UCSD-AML1 (cell line): ENCODE data around the gene GTPBP6.

Experiments
- DNase-seq: peaks from one replicate; lab custom pipeline; 2025; ENCODE audit not compliant: unreplicated experiment; lab: John Stamatoyannopoulos, UW

GTPBP6 gene

GRCh38 chrX:318739-319578 lies at the start of gene GTPBP6:
TSS of gene GTPBP6 (minus strand) at chrX:318796. CDS start at chrX:318787, 9 bp downstream.
- no peak for DNase-seq

DNA sequence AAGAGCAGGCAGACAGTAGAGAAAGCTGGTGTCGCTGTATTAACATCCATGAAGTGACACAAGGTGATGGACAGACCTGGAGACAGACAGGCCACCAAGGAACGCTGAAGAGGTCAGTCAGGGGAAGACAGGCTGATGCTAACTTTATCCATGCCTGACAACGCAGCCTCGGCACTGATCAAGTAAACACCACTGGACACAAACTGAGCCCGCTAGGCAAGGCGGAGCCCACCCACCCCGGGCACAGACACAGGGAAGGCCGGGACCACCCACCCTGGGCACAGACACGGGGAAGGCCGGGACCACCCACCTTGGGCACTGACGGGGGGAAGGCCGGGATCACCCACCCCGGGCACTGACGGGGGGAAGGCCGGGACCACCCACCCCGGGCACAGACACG lies 49.3 kb upstream of the GTPBP6 start:
- DNase-seq, result no peak

DNA sequence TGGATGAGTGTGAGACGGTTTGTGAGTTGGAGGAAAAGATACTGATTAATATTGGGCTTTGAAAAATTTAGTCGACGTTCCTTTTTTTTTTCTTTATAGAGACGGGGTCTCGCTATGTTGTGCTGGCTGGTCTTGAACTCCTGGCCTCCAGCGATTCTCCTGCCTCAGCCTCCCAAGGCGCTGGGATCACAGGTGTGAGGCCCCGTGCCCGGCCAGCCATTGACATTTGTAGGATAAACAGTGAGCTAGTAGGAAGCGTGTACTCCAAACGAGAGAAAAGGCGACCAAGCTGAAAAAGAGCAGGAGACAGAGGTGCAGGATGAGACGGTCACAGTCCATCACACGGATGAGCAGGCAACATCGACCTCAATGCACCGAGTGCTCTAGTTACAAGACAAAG lies 48.8 kb upstream of the GTPBP6 start:
- DNase-seq, result no peak

DNA sequence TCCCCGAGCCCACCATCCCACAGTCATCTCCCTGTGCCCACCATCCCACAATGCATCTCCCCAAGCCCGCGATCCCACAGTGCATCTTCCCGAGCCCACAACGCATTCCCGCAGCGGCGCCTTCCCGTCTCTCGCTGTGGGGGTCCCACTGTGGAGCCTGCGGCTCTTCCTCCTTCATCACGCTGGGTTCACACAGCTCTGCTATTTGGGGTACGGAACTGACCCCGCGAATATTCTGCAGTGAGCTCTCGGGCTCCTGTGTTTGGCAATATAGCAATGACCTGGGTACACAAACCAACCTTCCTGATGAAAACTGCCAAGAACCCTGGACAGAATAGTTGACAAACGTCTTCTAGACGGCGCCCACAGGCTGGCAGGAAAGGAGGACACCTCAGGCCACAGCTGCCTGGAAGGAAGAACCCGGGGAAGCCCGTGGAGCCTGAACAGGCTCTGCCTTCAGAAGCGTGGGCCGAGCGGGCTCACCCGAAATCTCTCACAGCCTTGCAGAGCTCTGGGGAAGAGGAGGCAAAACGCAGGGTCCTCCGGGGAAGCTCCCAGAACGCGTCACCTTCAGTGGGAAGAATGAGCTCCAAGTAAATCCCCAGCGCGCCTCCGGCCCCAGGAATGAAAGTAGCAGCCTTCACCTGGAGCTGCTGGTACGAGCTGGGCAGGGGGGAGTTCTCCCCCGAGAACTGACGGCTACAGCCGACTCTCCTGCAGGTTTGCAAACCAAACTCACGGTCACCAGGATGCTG lies 45.2 kb upstream of the GTPBP6 start:
- no peak for DNase-seq

DNA sequence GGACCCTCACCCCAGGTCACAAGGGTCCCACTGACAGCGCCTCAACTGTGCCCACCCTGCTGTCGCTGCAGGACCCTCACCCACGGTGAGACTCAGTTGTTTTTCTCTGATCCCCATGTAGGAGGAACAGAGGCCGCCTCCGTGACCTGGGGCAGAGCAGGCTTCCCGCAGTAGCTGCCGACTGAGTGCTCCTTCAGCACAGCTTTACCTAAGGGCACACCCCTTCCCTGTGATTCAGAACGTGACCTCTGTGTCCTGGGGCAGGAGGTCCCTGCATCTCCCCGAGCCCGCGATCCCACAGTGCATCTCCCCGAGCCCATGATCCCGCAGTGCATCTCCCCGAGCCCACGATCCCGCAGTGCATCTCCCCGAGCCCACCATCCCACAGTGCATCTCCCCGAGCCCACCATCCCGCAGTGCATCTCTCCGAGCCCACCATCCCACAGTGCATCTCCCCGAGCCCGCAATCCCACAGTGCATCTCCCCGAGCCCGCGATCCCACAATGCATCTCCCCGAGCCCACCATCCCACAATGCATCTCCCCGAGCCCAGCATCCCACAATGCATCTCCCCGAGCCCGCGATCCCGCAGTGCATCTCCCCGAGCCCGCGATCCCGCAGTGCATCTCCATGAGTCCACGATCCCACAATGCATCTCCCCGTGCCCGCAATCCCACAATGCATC lies 44.5 kb upstream of the GTPBP6 start:
- no peak for DNase-seq

DNA sequence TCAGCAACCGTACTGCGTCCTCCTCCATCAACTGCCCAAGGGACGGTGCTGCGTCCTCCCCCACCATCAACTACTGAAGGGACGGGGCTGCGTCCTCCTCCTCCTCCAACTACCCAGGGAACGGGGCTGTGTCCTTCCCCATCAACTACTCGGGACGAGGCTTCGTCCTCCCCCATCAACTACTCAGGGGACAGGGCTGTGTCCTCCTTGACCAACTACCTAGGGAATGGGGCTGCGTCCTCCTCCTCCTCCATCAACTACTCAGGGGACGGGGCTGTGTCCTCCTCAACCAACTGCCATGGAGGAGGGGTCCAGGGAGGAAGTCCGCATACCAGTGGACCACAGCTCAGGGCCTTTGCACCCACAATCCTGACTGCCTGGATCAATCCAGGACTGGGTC lies 43.8 kb upstream of the GTPBP6 start:
- DNase-seq, result no peak

DNA sequence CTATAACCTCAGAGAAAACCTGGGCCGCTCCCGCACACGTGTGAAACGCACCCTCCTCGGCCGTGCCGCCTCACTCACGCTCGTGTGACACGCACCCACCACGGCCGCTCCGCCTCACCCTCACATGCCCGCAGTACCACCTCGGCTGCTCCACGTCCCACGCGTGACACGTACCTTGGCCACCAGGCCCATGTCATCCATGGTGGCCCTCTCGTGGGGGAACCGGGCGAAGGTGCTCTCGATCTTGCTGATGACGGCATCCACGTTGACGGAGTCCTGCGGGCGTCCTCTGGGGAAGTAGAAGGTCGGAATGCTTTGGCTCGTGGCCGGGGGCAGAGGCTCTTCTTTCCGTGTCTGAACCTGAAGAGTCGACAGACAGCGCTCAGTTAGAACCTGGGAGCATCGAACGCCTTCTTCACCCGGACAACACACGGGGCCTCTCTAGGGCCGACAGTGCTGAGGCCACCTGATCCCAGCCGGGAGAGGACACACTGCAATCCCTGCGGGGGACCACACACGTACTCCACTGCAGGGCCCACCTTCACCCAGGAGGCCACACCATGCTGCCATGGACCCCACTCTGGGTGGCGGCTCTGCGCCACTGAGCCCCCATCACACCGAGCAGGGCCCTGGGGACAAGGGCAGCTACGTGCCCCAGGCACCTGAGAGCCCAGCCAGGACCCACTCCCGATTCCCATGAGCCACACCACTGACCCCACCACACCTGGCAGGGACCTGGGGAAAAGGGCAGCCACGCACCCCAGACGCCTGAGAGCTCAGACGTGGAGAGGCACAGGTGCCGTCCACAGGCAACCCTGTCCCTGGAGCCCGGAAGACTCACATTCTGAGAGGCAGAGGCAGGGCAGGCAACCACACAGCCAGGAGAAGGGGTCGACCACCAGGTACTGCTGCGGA lies 42.9 kb upstream of the GTPBP6 start:
- DNase-seq, result no peak

DNA sequence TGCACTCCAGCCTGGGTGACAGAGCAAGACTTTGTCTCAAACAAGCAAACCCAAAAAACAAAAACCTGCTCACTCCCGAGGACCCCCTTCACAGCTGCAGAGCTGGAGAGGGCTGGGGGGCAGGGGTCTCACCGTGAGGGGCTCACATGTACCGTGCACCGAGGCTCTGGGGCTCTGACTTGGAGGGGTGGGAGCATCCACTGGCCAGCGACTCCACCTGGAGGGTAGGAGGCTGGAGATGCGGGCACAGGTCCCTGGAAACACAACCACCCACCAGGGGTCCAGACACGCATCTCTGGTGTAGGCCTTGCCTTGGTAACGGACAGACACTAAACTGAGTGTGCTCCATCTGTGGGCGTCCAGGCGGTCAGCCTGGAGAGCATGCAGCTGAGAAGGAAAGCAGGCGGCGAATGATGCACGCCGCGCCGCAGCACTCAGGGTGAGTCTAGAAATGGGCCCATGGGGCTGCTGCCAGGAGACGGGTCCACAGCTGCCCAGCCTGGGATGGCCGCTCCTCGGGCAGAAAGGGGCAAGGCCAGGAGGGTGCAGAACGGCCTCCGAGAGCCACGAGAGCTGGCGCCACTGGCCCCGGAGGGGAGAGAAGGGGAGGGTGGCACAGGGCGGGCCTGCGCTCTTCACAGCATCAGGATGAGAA lies 42.0 kb upstream of the GTPBP6 start:
- no peak for DNase-seq

DNA sequence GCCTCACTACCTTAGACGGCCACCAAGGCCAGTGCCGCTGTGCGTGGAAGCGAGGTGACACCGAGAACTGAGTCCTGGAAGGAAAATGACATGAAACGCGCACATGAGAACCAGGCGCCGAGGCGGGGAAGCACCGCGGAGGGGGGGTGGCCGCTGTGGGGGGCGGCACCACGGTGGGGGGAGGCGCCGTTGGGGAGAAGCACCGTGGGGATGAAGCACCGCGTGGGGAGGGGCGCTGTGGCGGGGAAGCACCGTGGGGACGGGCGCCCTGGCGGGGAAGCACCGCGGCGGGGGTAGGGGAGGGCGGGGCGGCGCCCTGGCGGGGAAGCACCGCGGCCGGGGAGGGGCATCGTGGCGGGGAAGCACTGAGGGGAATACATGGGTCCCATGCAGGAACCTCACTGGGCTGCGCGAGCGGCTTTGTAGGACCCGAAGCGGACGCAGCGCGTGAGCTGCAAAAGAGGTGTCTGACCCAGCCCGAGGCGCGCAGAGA lies 40.1 kb upstream of the GTPBP6 start:
- no peak for DNase-seq

- peak; percentile 25 for DNase-seq
These were observed 39.3 kb upstream of the GTPBP6 start for GRCh38 chrX:357693-358471.

DNA sequence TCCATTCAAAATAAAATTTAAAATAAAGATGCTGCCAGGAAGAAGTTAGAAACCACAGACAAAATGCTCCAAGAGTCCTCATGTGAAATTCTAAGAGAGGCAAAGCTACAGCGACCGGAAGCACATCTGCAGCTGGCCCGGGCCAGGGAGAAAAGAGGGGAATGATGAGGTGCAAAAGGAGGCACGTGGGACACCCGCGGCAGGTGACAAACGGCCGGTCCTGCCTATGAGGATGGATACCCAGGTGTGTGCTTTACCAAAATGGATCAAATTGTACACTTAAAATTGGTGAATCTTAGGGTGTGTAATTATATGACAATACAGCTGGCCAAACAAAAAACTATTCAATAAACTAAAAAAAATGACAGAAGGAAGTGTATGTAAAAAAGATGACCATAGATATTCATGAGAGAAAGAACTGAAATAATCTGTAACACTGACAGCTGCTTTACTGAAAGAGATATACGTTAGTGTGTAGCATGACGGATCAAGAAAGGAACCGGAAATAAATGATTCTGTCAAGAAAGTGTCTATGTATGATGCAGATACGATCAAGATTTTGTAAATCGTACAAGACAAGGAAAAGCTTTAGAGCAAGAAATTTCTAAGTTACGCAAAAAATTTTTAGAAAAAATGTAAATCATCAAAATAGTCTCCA lies 38.6 kb upstream of the GTPBP6 start:
- DNase-seq, result no peak

DNA sequence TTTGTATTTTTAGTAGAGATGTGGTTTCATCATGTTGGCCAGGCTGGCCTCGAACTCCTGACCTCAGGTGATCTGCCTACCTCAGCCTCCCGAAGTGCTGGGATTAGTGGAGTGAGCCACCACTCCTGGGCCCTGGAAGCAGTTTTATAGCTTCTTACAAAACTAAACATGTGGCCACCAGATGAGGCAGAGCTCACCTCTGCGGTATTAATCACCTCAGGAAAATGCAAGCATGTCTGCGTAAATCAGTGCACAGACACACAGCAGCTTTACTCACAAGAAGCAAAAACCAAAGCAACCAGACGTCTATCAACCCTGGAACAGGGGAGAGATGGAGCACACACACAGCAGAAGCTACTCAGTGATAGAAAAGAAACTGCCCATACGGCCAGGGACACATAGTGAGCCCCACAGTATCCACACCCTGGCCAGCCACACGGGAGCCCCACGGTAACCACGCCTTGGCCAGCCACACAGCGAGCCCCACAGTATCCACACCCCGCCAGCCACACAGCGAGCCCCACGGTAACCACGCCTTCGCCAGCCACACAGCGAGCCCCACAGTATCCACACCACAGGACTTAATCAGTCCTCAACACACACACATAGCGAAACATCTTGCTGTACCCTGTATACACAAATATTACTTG lies 37.9 kb upstream of the GTPBP6 start:
- DNase-seq, result no peak

- no peak for DNase-seq
These were observed 36.9 kb upstream of the GTPBP6 start for GRCh38 chrX:355329-356050.

DNA sequence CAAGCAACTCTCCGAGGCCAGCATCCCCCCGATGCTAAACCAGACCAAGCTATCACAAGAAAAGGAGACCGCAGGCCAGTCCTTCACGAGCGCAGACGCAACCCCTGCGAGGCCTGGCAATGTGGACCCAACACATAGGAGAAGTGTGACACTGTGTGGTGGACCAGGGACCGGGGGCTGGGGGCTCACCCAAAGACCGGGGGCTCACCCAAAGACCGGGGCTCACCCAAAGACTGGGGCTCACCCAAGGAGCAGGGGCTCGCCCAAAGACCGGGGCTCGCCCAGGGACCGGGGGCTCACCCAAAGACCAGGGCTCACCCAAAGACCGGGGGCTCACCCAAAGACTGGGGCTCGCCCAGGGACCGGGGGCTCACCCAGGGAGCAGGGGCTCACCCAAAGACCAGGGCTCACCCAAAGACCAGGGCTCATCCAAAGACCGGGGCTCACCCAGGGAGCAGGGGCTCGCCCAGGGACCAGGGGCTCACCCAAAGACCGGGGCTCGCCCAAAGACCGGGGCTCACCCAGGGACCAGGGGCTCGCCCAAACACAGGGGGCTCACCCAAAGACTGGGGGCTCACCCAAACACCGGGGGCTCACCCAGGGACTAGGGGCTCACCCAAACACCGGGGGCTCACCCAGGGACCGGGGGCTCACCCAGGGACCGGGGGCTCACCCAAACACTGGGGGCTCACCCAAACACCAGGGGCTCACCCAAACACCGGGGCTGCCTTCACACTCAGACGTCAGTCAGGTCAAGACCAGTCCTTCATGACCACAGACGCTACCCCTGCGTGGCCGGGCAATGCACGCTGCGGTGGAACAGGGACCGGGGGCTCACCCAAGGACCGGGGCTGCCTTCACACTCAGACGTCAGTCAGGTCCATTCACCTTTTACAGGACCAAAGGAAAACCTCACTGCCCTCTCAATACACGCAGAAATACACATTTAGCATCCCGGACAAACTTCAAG lies 35.3 kb upstream of the GTPBP6 start:
- DNase-seq, result no peak

GRCh38 chrX:352582-353314 lies 34.2 kb upstream of the GTPBP6 start:
- DNase-seq, result no peak

DNA sequence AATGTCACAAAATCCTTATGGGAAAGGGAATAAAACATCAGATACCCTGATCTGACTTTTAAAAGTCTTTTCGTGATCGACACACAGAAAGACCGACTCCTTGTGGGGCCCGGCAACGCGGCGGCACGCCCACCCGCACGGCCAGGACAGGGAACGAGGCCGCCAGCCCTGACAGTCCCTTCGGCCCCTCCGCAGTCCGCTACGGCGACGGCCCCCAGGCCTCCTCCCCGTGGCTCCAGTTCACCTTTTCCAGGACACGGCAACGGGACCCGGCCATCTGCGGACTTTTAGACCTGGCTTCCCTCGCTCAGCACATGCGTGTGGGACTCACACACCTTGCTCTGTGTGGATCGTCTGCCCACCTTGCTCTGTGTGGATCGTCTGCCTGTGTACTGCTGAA lies 33.6 kb upstream of the GTPBP6 start:
- DNase-seq, result no peak
